ENCODE results near the gene RAD23A.

- no peak for TF ChIP-seq POLR2AphosphoS5 (IDR thresholded peaks at IDR 0.05; ENCODE audit: low read depth, low read length)
- TF ChIP-seq TAF1 (IDR thresholded peaks at IDR 0.05; ENCODE audit: borderline replicate concordance, insufficient read depth, low read length), result no peak
- no peak for TF ChIP-seq REST (IDR thresholded peaks at IDR 0.05; ENCODE audit: insufficient read depth in 1 of 2, low read depth in 2 of 2, low read length in 2 of 2)
- no peak for TF ChIP-seq SIN3A (IDR thresholded peaks at IDR 0.05; ENCODE audit: borderline replicate concordance, insufficient read depth, low read length)
- TF ChIP-seq FOXP2 (optimal IDR thresholded peaks at IDR 0.05; ENCODE audit: borderline replicate concordance, extremely low read depth, extremely low read length, insufficient read depth), result no peak
Observed at GRCh38 chr19:12936582-12936981, 9.1 kb upstream of the RAD23A start.

All from PFSK-1 (cell line).